Cardiac muscle cell (in vitro differentiated cells and primary cell): ENCODE data around the gene NAT9. TPM values are rescaled to one million over a fixed set of nuclear protein-coding genes. Genes with fewer than 3 reads are reported as not detected.

Experiments
- DNase-seq, 2 donors: peaks; one replicate each; pipeline versions ENCODE4 v3.0.0 to v3.0.0-alpha.2; 2010 to 2017; ENCODE audit warnings: low read depth in 1 of 2, low spot score in 1 of 2
- H3K27ac ChIP-seq: fragments of 200-600 bp; sonication (generic); 2 replicates; pipeline ENCODE4 v1.5.1; 2016
- H3K27me3 ChIP-seq: fragments of 200-600 bp; sonication (generic); 2 replicates; pipeline ENCODE4 v1.6.0; 2016; ENCODE audit warnings: control low read depth
- H3K36me3 ChIP-seq: fragments of 200-600 bp; sonication (generic); 2 replicates; pipeline ENCODE4 v1.5.1; 2016; ENCODE audit warnings: control low read depth
- H3K4me1 ChIP-seq: fragments of 200-600 bp; sonication (generic); 2 replicates; pipeline ENCODE4 v1.8.1; 2017; ENCODE audit warnings: low read depth, mild to moderate bottlenecking, mixed run types
- H3K4me3 ChIP-seq: fragments of 200-600 bp; sonication (generic); 2 replicates; pipeline ENCODE4 v1.5.1; 2016; ENCODE audit warnings: mild to moderate bottlenecking
- H3K9me3 ChIP-seq: fragments of 200-600 bp; sonication (generic); 2 replicates; pipeline ENCODE4 v1.5.1; 2017; ENCODE audit warnings: low read depth, mild to moderate bottlenecking, control low read depth
- polyA plus RNA-seq: library from polyadenylated mRNA; unstranded; fragments of >200 nt; fragmentation: Nextera tagmentation; extraction: Ambion mirVana; gene quantifications from 2 replicates; pipeline ENCODE4 v1.2.1, GENCODE V29; 2016
- total RNA-seq: library from RNA; depleted of rRNA; stranded (reverse); fragments of >200 nt; gene quantifications from 2 replicates; pipeline ENCODE4 v1.2.3, GENCODE V29; 2016
- TF ChIP-seq, protein P1 (sequence below): IDR thresholded peaks from 2 replicates; pipeline ENCODE4 v1.5.1; 2012; ENCODE audit warnings: low read depth, mild to moderate bottlenecking, low read length

NAT9 gene
- total and polyA plus RNA-seq, 2 experiments from 2014 or later, result 56.2 to 73.1 TPM

DNA sequence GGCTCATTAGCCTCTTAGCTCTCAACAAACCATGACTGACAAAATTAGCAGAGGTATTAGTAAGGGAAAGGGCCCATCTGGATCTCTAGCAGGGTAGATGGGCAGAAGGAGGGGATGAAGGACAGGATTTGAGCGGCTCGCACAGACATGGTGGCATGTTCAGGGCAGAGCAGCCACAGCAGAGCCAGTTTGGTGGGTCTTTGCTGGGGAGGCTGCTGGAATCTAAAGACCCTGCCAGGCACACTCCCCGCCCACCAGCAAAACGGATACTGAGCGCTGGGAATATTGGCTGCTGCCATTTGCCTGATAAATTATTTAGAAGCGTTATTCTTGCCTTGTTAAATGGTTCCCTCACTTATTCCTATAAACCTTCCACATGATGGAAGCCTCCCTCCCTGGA lies 20.7 kb upstream of the NAT9 start:
- Histone ChIP-seq H3K9me3 (no peaks in the 10 kb centered on the region), H3K36me3 (no peaks in the 10 kb centered on the region), H3K4me3 (no peak overlapping the region), H3K27me3 (no peaks in the 10 kb centered on the region), H3K27ac (no peak overlapping the region), H3K4me1 (peaks cover 30% of the 10 kb centered on the region)
- no peak for DNase-seq
- TF ChIP-seq, protein P1, sequence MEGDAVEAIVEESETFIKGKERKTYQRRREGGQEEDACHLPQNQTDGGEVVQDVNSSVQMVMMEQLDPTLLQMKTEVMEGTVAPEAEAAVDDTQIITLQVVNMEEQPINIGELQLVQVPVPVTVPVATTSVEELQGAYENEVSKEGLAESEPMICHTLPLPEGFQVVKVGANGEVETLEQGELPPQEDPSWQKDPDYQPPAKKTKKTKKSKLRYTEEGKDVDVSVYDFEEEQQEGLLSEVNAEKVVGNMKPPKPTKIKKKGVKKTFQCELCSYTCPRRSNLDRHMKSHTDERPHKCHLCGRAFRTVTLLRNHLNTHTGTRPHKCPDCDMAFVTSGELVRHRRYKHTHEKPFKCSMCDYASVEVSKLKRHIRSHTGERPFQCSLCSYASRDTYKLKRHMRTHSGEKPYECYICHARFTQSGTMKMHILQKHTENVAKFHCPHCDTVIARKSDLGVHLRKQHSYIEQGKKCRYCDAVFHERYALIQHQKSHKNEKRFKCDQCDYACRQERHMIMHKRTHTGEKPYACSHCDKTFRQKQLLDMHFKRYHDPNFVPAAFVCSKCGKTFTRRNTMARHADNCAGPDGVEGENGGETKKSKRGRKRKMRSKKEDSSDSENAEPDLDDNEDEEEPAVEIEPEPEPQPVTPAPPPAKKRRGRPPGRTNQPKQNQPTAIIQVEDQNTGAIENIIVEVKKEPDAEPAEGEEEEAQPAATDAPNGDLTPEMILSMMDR, result no peak

DNA sequence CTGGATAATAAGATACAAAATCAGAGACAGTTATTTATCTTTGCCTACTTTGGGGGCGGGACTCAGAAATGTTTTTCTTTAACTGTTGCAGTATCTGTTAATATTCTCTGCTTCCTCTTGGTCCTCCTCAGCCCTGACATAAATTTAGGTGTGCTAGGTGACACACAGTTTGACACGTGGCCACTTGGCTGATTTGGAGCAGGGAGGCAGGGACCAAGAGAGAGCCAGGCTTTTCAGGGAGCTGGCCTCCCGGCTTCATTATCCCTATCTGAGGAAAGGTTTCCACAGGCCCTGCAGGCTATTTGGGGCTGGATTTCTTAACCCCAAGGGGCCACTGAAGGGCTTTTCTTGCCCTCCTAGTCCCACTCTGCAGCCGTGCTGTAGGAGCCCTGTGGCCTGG lies 20.1 kb upstream of the NAT9 start:
- no peak overlapping the region for H3K4me3 ChIP-seq
- TF ChIP-seq, protein P1, result no peak
- H3K27ac ChIP-seq, result no peak overlapping the region
- H3K9me3 ChIP-seq, result no peaks in the 10 kb centered on the region
- no peaks in the 10 kb centered on the region for H3K36me3 ChIP-seq
- peaks cover 30% of the 10 kb centered on the region for H3K4me1 ChIP-seq
- no peak for DNase-seq
- no peaks in the 10 kb centered on the region for H3K27me3 ChIP-seq

DNA sequence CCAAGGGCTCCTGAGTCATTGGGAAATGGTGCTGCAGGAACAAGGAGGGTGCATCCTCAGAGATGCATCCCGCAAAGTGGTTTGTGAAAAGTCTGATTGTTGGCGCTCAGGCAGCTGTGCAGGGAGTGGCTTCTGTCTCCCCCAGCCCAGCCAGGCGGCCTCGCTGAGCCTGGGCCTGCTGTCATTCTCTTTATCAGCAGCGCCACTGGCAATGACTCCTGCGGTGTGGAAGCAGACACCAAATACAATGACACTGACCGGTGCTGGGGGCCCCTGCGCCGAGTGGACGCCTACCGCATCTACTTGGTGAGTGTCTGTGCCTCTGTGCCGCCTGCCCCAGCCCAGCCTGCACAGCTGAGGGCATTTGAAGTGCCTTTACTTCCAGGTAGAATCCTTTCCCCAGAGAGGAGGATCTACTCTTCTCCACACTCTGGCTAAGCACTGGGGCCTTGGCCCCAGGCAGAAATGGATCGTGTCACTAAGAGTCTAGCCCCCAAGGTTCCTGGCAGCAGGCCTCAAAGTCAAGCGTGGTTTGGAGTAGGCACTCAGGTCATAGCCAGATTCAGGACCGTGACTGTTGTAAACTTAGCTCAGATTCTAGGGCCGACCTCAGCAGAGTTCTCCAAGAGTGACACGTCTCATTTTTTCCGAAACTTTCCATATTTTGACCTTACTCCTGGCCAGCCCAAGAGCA lies 19.3 kb upstream of the NAT9 start:
- peaks cover 30% of the 10 kb centered on the region for H3K4me1 ChIP-seq
- no peaks in the 10 kb centered on the region for H3K9me3 ChIP-seq
- H3K36me3 ChIP-seq, result no peaks in the 10 kb centered on the region
- DNase-seq, result no peak
- H3K4me3 ChIP-seq, result no peak overlapping the region
- TF ChIP-seq, protein P1, result no peak
- H3K27ac ChIP-seq, result no peak overlapping the region
- H3K27me3 ChIP-seq, result no peaks in the 10 kb centered on the region

DNA sequence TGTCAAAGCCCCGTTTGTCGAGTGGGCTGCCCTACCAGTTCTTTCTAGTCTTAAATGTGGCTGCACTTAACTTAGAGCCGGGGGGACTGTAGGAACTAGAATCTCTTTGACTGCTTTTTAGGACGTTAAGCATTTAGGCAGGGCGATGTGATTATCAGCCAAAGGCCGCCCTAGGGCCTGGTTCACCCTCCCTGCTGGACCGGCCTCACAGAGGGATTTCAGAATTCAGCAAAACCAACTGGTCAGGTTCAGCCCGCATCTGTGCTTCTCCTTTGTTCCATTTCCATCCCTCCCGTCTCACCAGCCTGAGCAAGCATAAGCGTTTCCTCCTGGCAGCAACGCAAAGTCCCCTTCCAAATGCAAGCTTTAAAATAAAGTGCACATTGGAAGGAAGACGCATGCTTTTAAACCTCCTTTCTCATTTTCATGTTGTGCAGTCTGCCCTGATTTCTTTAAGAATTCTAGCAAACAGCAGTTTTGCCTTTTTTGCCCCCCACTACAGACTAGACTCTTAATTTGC lies 16.5 kb upstream of the NAT9 start:
- Histone ChIP-seq H3K36me3 (no peaks in the 10 kb centered on the region), H3K4me3 (no peak overlapping the region), H3K27me3 (no peaks in the 10 kb centered on the region), H3K9me3 (no peaks in the 10 kb centered on the region), H3K4me1 (peaks cover 20% of the 10 kb centered on the region), H3K27ac (no peak overlapping the region)
- TF ChIP-seq, protein P1, result no peak
- no peak for DNase-seq

DNA sequence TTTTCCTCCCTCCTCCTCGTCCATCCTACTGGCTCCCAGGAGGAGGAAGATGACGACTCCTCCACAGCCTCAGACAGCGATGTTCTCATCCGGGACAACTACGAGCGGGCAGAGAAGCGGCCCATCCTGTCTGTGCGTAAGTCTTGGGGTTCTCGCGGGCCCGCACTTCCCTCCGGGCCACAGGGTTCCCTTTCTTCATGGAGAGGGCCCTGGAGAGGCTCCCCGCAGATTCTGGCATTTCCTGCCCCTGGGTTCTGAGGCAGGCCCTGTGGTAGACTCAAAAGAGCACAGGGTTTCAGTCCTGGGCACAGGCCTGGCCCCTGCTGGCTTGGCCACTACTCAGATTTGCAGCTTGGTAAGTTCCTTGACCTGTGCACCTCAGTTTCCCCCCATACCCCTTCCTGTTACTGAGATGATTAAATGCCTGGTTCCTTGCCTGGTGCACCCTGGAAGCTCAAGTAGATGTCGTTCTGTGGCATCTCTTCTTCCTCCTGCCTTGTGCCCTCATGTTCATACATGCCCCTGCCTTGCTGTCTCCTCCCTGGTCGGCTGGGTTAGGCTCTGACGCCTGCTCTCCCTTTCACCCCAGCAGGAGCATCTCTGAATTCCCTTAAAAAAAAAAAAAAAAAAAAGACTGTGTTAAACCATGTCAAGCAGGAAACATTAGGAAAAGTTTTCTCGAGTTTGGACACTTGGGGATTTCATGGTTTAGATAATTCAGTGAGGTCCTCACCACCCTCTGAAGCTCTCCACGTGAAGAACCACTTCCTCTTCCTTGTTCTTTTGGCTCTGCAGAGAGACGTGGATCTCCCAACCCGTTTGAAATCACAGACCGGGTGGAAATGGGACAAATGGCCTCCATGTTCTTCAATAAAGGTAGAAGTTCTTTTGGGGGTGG lies 14.3 kb upstream of the NAT9 start:
- Histone ChIP-seq H3K27me3 (no peaks in the 10 kb centered on the region), H3K9me3 (no peaks in the 10 kb centered on the region), H3K4me1 (peaks cover 7% of the 10 kb centered on the region), H3K36me3 (no peaks in the 10 kb centered on the region), H3K27ac (no peak overlapping the region), H3K4me3 (no peak overlapping the region)
- TF ChIP-seq, protein P1, result no peak
- DNase-seq, result no peak
